GM21447 (cell line): Measurements from ENCODE around the gene STEAP2.
"Not testable (repeated sequence)": the region's sequence is repeated elsewhere in the genome, so short reads cannot be mapped to it uniquely, and the experiment has no call there.

ENCODE experiments used
- ATAC-seq: cut with Tn5 transposase; IDR thresholded peaks from one replicate; pipeline ENCODE4 v1.9.1; 2021; ENCODE audit not compliant: unreplicated experiment

The STEAP2 gene

DNA sequence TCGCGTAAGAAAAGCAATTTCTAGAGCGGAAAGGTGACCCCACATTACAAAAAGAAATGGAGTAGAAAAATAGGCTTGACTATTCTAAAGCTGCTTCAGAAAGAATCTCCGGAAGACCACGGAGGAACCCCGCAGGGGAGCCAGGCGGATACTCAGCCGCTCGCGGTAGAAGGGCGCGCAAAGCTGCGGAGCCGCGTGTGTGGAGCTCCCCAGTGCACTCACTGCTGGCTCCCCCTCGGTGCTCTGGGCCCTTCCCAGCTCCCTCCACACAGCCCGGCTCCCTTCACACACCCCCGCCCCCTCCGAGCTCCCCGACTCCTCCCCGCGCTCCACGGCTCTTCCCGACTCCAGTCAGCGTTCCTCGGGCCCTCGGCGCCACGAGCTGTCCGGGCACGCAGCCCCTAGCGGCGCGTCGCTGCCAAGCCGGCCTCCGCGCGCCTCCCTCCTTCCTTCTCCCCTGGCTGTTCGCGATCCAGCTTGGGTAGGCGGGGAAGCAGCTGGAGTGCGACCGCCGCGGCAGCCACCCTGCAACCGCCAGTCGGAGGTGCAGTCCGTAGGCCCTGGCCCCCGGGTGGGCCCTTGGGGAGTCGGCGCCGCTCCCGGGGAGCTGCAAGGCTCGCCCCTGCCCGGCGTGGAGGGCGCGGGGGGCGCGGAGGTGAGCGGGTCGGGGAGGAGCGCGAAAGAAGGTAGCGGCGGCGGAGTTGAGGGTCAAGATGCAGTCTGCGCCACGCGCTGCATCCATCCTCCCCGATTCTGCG, at the start of gene STEAP2:
STEAP2 (plus strand) TSS at position 350 of the 758 bp plus-strand sequence. CDS start 13,343 bp downstream, outside the sequence.
- ATAC-seq, result peak; percentile 89

DNA sequence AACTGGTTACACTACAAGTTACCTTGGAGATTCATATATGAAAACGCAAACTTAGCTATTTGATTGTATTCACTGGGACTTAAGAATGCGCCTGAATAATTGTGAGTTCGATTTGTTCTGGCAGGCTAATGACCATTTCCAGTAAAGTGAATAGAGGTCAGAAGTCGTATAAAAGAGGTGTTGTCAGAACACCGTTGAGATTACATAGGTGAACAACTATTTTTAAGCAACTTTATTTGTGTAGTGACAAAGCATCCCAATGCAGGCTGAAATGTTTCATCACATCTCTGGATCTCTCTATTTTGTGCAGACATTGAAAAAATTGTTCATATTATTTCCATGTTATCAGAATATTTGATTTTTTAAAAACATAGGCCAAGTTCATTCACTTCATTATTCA, 48.0 kb upstream of the STEAP2 start:
- ATAC-seq, result no peak

DNA sequence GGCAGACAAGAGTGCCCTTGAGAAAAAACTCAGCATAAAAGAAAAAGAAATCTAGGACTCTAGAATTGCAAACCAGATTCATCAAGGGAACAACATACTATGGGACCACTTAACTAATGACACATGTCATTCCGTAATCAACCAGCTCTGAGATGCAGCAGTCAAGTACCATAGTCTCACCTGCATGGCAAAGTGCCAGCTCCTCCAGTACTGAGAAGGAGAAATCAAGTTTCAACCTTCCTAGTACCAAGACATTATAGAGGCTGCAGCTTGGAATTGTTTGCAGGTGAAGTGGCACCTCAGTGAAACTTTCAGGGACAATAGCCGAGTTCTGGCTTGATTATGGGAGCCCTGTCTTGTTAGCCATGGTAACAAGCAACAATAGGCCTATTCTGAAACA, 45.8 kb upstream of the STEAP2 start:
- no peak for ATAC-seq

DNA sequence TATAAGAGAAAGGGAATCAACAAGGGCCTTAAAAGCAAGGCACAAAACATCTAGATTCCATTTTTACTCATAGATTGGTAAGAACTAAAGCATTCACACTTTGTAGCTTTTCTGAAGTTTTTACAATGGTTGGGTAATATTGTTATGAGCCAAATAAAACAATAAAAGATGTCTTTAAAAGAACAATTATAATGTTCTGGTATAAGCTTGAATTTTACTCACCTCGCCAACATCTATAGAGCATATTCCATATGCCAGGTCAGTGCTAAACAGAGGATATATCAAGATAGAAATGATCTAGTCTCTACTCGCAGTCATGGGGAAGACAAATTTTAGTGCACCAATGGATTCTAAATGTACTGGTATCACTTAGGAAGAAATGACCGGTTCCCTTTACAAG, 45.4 kb upstream of the STEAP2 start:
- ATAC-seq, result no peak

DNA sequence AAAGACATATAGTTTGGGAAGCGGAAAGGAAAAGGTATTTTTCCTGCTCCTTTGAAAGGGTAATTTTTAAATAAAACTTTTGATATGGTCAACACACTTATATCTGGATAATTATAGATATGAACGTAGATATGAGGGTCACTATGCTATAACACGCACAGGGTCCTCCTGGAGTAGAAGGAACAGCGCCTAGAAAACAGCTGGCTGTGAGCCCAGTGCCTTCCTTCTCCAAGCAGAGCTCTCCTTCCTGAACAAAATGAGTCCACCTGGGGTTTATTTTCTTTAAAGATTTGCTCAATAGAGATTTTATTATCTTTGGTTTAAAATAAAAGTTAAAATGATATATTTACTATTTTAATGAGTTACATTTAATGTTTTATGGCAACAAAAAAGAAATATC, 44.2 kb upstream of the STEAP2 start:
- no peak for ATAC-seq

DNA sequence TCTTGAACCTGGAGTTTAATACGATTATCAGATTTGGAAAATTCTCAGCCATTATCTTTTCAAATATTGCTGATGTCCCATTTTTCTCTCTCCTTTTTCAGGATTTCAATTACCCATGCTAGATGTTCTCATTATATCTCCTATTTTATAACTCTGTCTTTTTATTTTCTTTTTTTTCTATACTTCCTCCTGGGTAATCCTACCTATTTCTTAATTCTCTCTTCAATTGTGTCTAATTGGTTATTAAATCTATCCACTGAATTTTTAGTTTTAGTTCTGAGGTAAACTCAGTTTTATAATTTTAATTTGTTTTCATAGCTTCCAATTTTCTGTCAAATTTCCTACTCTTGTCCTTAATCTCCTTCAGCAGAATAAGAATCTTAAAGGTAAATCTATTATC, 41.6 kb upstream of the STEAP2 start:
- no peak for ATAC-seq

DNA sequence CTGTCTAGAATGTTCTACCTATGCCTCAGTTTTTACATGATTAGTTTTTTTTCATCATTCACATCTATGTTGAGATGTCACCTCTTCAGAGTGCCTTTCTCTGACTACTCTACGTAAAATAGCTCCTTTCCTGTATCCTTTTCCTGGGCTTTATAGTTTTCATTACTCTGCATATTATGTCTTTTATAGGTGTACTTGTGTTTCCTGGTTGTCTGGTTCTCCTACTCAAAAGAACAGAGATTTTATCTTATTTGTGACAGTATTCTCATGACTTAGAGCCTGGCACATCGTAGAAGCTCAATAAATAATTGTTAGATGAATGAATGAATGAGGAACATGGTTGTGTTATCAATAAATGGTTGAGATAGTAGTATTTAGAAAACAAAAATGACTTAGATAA, 39.4 kb upstream of the STEAP2 start:
- no peak for ATAC-seq

DNA sequence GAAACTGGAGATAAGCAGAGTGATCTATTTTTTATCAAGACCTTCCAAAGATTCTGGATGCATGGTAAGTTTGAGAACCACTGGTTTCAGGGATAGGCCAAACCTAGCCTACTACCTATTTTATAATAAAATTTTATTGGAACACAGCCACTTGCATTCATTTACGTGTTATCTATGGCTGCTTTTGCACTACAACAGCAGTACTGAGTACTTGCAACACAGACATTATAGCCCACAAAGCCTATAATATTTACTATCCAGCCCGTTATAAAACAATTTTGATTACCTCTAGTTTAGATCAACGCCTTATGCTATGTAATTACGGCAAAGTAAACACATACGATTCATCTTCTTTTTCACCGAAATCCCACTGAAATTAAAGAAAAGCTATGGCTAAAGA, 38.9 kb upstream of the STEAP2 start:
- ATAC-seq, result no peak

DNA sequence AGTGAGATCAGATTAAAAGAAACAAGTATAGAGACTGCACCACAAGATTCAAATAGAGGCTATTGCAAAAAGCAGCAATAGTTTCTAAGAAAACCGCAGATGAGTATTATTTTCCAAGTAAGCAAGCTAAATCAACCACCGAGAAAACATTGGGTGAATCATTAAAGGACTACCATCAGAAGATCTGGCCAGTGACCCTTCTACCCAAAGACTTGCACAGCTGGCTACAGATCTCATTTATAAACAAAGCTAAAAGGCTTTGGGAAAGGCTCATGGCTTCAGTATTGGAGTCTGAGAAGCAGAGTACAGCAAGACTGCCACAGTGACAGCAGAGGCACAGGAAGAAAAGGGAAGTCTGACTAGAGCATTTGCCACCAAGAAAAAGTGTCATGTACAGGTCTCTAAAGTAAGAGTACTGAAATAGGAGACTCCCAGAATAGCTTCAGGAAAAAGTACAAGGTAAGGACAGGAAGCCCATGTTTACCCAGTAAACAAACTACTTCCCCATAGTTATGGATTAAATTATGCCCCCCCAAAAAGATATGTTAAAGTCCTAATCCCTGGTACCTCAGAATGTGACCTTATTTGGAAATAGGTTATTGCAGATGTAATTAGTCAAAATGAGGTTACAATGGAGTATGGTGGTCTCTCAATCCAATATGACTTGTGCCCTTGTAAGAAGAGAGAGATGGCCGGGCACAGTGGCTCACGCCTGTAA, 38.3 kb upstream of the STEAP2 start:
- peak; percentile 95 for ATAC-seq

DNA sequence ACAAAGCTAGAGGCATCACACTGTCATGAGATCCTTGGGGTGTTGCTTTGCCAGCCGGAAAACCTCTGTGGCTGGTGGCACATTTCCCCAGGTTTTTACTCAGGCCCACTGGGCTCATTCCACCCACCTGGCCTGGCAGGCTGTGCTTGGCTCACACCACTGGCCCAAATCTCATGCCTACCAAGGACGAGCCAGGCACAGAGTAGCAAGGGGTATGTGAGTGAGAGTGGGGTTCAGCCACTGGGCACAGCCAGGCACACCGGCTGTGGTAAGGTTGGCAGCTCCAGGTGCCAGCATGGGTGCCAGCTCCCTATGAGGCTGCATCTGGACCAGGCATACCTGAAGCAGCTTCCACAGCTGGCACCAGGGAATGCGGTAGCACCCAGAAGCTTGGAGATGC, 35.9 kb upstream of the STEAP2 start:
- ATAC-seq, result no peak

DNA sequence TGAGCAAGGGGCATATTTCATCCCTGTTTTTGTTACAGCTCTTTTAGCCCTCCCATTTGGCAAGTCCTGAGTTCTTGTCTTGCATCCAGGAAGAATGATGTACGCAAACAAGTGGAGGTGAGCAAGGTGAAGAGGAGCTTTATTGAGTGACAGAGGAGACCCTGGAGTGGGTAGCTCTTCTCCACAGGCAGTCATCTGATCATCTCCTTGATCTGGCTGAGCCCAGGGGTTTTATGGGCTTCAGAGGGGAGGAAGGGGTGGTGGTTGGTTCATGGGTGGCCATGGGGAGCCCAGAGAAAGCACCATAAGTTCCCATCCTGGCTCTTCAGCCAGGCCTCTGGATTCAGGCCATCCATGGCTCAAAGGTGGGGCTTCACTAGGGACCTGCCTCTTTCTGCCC, 35.3 kb upstream of the STEAP2 start:
- ATAC-seq, result no peak

DNA sequence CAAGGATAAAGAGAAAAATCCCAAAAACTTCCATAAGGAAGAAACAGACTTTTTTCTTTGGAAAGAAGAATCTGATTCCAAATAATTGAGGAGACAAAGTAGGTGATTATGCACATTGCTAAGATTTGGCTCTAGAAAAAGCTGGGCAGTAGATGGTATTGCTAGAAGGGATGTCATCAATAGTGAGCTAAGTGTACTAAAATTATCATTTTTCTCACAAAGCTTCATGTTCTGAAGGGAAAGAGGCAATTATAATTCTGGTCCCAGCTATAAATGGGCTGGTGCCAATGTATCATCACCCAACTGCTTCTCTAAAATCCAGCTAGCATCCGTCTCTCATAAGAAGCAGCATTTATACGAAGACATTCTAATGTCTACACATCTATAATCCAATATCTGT, 33.4 kb upstream of the STEAP2 start:
- ATAC-seq, result no peak

DNA sequence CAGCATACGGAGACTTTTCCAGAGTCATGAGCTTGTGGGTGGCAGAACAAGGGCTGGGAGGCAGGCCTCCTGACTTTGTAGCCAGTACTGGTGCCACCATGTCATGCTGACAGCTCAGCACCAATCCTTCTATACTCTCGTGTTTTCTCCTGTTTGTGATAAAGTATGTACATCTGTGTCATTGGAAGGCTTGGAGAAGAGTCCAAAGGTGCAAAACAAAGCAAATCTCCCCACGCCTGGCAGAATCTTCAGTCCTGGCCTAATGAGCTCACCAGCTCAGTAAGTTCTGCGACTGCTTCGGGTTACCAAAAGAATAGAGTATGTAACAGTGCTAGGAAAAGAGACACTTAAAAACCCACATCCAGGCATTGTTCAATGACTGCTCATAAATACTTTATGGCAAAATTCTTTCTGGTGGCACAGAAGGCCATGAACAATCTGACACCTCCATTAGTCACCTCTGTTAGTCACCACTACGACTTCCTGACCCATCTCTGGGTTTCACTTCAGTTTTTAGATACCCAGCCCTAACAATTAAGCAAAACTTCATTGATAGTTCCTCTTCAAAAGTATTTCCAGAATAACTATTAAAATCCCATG, 32.8 kb upstream of the STEAP2 start:
- ATAC-seq, result peak; percentile 98

DNA sequence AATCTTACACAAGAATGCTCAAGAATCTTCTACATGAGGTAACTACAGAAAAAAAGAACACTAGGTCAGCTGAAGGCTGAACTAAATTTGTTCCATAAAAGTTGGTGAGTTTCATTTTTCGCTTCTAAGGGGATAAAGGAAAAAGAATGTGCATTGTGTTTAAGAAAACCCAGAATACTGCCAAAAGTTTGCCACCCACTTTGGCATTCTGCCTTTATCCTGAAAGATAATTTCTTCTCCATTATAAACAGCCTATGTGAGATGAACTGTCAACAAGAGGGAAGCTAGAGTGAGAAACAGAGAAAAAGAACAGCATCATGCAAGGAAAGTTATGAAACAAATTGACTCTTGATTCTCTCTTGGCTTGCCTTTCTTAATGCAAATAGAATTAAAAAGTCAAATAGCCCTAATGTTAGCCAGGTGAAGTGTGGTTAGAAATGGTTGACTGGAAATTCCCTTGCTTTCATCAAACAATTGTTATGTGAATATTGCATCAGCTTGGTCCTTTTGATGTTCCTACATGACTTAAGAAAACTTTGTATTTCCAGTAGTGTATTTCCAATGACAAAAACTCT, 31.4 kb upstream of the STEAP2 start:
- ATAC-seq, result no peak

DNA sequence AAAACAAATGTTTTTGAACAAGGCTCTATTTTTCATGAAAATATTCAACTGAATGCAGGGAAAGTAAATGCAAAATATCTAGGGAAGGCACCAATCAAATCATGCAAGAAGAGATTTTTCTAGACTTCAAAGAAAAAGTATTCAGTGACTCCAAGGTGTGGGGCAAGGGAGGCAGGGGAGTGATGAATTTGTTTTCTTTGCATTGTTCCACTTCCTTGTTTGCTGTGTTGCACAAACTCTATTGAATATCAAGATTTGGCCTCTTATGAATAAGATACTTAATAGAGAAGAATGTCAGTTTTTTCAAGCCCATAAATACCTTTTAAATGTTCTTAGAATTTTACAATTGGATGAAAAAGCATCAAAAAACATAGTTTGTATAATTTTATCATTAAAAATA, 30.9 kb upstream of the STEAP2 start:
- ATAC-seq, result no peak

DNA sequence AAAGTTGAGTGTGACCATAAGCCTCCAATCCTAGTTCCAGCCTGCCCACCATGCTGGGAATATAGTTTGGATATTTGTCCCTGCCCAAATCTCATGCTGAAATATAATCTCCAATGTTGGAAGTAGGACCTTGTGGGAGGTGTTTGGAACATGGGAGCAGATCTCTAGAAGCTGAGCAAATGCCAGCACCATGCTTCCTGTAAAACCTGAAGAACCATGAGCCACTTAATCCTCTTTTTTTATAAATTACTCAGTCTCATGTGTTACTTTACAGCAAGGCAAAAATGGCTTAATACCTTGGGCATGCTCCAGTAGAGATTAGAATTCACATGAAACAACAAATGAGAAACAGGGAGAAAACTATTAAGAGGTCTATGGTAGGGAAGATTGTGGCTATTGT, 30.1 kb upstream of the STEAP2 start:
- no peak for ATAC-seq

DNA sequence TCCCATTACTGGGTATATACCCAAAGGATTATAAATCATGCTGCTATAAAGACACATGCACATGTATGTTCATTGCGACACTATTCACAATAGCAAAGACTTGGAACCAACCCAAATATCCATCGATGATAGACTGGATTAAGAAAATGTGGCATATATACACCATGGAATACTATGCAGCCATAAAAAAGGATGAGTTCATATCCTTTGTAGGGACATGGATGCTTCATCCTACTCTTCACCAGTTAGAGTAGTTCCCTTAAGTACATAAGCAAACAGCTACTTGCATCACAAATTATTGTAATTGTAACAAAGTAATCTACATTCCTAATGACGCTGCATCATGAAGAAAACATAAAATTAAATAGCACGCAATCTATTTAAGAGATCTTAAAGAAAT, 25.2 kb upstream of the STEAP2 start:
- ATAC-seq, result not testable (repeated sequence)

DNA sequence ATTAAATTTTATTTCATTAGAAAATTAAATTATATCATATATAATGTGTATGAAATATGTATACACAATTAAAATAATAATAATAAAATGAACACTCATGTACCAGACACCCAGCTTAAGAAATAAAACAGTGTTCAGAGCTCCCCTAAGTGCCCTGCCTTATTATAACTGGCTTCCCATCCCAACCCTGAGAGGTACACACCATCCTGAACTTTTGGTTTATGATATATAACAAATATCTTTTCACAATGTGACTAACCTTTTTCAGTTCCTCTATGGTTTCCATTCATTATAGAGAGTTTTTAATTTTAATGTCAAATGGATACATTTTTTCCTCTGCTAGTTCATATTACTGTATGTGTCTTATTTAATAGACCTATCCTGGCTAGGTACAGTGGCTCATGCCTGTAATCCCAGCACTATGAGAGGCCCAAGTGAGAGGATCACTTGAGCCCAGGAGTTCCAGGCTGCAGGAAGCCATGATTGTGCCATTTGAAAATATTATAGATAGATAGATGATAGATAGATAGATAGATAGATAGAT, 24.0 kb upstream of the STEAP2 start:
- ATAC-seq, result no peak

DNA sequence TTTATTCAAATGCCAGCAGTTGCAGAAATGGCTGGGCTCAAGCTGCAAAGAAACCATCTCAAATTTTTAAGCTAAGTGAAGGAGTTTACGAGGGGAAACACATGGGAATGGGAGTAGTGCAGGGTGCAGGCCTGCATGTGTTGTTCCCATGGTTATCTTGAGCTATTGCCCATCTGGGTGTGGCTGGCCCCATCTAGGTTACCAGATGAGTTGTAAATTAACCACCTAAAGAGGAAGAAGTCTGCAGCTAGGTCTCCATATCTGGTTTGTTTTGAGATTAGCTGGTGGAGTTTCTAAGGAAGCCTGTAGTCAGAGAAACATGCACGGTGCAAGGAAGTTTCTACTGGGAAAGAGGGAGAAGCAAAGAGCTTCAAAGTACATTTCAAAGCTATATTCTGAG, 23.3 kb upstream of the STEAP2 start:
- ATAC-seq, result peak; percentile 95

DNA sequence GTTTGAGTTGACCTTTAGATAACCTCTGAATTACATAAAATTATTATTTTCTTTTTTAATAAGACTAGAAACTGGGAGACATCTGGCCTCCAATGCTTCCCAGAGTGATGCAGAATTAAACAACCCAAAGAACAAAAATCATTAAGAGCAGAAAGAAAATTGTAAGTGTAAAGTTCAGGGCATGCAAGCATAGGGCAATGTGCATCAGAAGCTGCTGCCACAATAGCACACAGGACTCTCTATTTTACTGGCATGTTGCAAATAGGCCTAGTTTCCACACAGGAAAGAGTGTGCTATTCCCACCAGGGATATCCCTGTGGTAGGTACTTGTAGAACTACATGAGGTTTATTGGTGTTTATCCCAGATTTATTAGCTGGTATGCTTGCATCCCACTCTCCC, 20.5 kb upstream of the STEAP2 start:
- ATAC-seq, result no peak

DNA sequence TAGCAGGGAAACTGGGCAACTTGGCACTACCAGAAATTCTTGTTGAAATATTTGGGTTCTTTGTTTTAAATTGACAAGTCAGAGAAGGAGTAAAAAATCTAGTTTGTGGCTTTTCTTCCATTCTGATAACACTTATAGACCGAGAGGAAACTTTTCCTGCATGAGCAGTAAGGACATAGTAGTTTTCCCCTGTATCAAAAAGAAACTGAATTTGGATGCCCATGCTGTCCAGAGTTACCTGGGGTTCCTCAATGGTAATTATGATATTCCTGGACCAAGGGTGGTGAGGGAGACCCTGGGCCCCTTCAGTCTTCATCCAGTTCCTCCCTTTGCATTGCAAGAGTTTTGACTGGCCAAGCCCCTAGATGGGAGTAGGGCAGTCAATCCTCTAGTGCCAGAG, 19.9 kb upstream of the STEAP2 start:
- no peak for ATAC-seq
